LNCaP clone FGC (cell line): ENCODE data around the gene RAB7B.
A peak's percentile ranks its signal among the peaks of the same experiment; 100 is the strongest.

Experiments
- DNase-seq: peaks from one replicate; pipeline ENCODE4 v3.0.0-alpha.2; 2011; ENCODE audit warnings: low read depth
- H3K4me3 ChIP-seq: 2 replicates; pipeline ENCODE4 v1.5.1; 2011; ENCODE audit warnings: mild to moderate bottlenecking, low read depth, low read length, control low read depth
- TF ChIP-seq, protein P1 (sequence below): IDR thresholded peaks from 2 replicates; pipeline ENCODE4 v1.5.1; 2012; ENCODE audit warnings: mild to moderate bottlenecking; ENCODE audit not compliant: control insufficient read depth, insufficient read depth; ENCODE audit errors: extremely low read depth

The RAB7B gene

DNA sequence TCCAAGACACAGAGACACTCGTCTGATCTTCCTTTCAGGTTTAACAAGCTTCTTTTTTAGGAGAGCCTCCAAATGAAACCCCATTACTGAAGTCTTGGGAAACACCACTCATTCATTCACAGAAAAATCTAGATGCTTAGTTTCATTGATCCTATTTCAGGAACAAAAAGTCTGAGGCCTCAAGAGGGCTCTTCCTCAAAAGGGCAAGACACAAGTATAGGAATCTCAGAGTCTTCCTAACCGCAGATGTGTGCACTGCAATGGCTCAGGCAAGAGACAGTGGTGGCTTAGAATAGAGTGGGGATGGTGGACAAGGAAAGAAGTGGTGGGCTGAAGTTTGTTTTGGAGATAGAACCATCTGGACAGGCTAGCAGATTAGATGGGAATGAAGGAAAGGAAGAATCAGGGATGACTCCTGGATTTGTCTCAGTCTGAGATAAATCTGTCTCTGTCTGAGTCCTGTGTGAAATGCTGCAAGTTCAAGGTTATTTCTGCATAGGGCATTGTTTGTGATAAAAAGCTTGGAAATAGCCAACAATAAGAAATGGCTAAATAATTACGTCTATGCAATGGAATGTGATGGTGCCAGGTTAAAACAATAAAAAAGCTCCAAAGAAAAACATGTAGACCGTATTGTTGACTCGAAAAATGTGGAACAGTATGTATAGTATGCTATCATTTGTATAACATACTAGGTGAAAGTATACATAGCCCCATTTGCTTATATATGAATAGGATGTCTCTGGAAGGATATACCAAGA lies 29.4 kb upstream of the RAB7B start:
- H3K4me3 ChIP-seq = no peak overlapping the region
- TF ChIP-seq, protein P1, sequence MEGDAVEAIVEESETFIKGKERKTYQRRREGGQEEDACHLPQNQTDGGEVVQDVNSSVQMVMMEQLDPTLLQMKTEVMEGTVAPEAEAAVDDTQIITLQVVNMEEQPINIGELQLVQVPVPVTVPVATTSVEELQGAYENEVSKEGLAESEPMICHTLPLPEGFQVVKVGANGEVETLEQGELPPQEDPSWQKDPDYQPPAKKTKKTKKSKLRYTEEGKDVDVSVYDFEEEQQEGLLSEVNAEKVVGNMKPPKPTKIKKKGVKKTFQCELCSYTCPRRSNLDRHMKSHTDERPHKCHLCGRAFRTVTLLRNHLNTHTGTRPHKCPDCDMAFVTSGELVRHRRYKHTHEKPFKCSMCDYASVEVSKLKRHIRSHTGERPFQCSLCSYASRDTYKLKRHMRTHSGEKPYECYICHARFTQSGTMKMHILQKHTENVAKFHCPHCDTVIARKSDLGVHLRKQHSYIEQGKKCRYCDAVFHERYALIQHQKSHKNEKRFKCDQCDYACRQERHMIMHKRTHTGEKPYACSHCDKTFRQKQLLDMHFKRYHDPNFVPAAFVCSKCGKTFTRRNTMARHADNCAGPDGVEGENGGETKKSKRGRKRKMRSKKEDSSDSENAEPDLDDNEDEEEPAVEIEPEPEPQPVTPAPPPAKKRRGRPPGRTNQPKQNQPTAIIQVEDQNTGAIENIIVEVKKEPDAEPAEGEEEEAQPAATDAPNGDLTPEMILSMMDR = no peak
- DNase-seq = no peak

DNA sequence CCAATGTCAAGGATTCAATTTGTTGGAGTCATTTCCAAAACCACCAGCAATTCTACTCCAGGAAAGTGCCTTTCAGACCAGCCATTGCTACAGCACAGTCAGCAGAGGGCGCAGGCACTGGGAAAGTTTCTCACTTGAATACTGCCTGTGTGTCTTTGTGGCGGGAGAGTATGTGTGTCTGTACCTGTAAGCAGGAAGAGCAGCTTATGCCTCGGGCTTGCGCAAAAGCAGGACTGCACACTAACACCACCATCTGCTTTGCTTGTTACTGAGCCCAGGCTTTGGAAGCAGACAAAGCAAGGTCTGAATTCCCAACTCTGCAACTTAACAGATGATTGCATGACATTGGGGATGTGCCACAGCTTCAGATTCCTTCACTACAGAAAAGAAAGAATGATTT lies 27.5 kb upstream of the RAB7B start:
- TF ChIP-seq, protein P1 = peak; percentile 98
- peak; percentile 69 for DNase-seq
- H3K4me3 ChIP-seq = no peak overlapping the region

- TF ChIP-seq, protein P1 = no peak
These were observed 27.0 kb upstream of the RAB7B start for GRCh38 chr1:206030191-206030590.

GRCh38 chr1:206029484-206029883 lies 26.3 kb upstream of the RAB7B start:
- H3K4me3 ChIP-seq = no peak overlapping the region
- TF ChIP-seq, protein P1 = no peak
- DNase-seq = no peak

More at GRCh38 chr1:206030191-206030590, 27.0 kb upstream of the RAB7B start:
- no peak overlapping the region for H3K4me3 ChIP-seq
- no peak for DNase-seq

DNA sequence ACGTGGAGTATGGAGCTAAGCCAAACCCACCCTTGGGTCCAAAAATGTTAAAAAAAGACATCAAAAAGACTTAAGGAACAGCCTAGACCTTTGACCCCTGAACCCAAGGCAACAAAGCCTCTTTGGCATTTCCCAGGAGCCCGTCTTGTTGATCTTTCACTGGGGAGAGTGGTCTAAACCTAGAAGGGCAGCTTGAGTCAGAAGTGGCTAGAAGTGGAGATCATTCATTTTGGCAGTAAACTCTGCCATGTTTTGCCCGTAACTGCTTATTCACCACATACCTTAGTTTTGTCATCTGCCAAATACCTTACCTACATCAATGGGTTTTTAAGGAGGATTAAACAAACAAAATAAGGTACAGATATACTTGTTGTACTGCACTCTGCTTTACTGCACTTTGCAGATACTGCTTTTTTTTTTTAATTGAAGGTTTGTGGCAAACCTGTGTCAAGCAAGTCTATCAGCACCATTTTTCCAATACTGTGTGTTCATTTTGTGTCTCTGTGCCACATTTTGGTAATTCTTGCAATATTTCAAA lies 22.2 kb upstream of the RAB7B start:
- no peak overlapping the region for H3K4me3 ChIP-seq
- DNase-seq = no peak
- TF ChIP-seq, protein P1 = no peak

DNA sequence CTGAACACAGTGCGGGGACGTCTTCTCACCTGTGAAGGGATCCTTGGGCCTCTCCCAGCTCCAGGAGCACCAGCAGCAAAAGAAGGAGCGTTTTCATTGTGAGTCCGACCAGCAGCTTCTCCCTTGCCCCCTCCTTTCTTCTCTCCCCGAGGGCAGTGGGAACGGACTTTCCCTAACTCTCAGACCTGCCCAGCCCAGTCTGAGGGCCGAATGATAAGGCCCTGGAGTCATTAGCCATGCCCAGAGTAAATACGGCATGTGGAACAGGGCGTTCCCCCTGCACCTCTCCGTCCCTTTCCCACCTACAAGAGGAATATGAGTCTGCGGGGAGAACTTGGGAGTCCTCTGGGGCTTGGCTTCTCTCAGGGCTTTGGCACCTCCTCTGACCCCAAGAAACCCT lies 20.5 kb upstream of the RAB7B start, which contains the start of gene CTSE:
TSS of gene CTSE (minus strand) at position 201 of the 400 bp plus-strand sequence. CDS start at position 97, 104 bp downstream.
- DNase-seq = no peak
- H3K4me3 ChIP-seq = no peak within 1 kb of the TSS
- TF ChIP-seq, protein P1 = no peak
